Right ventricle myocardium inferior (tissue), 1 donor: ENCODE data around the gene DSC2. TPM values are rescaled to one million over a fixed set of nuclear protein-coding genes. Genes with fewer than 3 reads are reported as not detected.

Source experiments
- ATAC-seq: fragments of 200-7000 bp; cut with Tn5 transposase; one replicate; pipeline ENCODE4 v1.9.1; 2020; ENCODE audit warnings: mild to moderate bottlenecking, moderate library complexity
- DNase-seq: peaks from one replicate; pipeline ENCODE4 v3.0.0; 2021; ENCODE audit errors: missing footprints
- intact Hi-C: fragments of 100-400 bp; cut with DNase I; formaldehyde crosslinking; loops from one replicate; pipeline ENCODE4 v1.11.0; 2022
- total RNA-seq: library from RNA; stranded (reverse); fragmentation: NEBNext Ultra II Directional; extraction: Animal tissue kit (Norgen Biotek cat#: 25700); gene quantifications from one replicate; pipeline ENCODE4 v1.2.1, GENCODE V29; 2021
- donor health status: DM: no; HTN: yes; CAD: no; lungs with severe emphysema.

Gene DSC2
- total RNA-seq, 1 donor from 2014 or later, result 26.0 TPM

DNA sequence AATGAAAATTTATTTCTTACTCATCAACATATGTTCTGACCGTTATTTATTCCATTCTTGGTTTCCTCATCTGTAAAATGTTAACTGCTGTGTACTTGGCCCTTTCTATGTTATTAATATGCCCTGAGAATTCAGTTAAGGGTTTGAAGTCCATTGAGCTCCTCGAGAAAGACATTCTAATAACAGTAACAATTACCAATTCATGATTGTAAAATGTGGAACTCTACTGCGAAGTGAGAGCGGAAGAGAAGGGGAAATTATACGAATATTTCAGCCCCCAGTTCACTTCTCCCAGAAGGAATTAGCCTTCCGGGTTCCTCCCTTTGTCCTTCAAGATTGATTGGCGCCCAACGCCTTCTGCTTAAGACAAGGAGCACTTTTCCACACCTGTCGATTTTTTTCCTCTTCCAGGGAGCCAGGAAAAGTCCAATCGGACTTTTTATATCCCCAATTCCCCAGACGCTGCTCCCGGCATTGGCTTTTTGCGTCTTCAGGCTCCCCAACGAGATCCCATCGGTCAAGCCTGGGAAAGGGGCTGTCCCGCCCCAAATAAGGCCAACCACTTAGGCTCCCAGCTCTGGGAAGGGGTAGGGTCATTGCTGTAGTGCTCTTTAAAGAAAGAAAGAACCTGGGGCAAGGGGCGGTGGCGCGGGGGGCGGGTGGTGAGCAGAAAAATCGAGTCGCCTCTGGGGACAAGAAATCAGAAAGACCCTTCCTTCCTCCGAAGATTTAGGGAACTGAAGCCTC is 1.6 kb downstream of the DSC2 start:
- intact Hi-C loops, result loop anchor here (2.0 to 5.0 kb wide), 5 partner anchors 107 to 397 kb away; partner anchors contain the start of gene DSG2
- peak; percentile 53 for ATAC-seq
- DNase-seq, result peak; percentile 65

DNA sequence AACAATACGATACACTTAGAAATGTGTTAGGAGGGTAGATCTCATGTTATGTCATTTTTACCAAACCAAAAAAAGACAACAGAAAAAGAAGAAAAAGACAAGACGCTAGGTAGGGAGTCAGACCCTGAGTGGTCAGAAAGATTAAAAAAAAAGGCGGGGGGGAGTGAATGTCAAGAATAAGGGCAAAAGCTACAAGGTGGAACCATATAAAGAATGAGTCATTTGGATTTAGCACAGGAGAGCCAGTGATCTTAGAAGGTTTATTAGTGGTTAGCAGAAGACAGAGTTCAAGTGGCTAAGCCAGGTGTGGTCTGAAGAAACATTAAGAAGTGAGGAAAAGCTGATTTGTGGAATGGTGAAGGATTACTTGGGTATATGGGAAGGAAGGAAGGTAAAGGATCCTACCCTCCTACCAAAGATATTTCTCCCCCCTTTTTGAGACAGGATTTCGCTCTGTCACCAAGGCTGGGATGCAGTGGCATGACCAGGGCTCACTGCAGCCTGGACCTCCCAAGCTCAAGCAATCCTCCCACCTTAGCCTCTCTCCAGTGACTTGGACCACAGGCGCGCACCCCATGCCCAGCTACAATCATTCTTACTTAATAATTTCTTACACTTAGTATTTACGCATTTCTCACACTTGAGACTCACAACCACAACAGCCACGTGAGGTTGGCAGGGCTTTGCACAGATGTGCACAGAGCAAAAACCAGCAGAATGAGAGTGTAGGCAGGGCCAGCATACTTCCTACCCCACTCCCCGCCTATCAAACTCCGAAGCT is 2.6 kb downstream of the DSC2 start:
- DNase-seq, result no peak
- ATAC-seq, result no peak
- intact Hi-C loops, result loop anchor here (2.0 to 5.0 kb wide), 5 partner anchors 108 to 398 kb away; partner anchors contain the start of gene DSG2

DNA sequence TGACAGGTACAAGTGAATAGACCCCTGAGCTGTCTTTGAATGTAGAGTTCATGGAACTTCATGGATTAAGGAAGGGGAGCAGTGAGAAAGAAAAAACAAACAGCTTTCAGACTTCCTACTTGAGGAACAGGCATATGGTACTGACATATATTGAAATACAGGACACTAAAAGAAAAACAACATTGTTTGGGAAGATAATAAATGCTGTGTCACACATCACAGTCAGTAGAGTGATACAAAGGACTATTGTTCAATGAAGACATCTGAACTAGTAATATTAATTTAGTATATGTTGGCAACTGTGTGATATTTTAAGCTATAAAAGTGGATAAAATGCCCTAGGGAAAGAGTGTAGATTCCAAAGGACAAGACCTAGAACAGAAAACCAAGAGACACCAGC is 3.3 kb downstream of the DSC2 start:
- ATAC-seq, result no peak
- no peak for DNase-seq
- intact Hi-C loops, result no loop called here

DNA sequence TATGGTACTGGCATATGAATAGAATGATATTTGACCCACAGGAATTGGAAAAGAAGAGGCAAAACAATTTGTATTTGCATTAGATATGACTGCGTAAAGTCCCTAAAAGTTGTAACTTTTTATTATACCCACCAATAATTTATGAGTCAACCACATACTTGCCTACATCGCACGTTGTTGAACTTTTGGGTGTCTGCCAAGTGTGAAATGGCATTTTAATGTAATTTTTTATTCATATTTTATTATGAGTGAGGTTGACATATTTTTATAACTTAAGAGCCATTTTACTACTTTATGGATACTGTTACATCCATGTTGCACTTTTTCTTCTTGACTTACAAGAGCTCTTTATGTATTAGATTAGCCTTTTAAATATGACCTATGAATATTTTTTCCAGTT is 4.6 kb downstream of the DSC2 start:
- ATAC-seq, result no peak
- intact Hi-C loops, result no loop called here
- DNase-seq, result no peak

DNA sequence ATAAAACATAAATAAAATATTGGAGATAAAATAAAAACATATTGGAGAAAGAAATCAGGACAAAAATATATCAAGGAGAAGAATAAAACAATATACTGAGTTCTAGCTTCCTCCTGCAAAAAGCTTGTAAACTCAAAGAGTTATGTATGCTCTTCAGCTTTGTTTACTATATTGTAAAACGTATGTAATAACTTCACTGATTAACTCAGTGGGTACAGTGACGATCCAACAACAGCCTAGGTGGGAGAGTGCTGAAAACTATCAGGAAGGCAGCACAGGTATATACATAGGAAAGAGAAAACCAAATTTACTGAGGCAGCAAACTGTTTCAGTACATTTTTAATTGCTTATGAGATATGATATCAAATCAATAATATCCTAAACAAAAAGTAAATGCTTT is 8.3 kb downstream of the DSC2 start:
- DNase-seq, result no peak
- intact Hi-C loops, result no loop called here

DNA sequence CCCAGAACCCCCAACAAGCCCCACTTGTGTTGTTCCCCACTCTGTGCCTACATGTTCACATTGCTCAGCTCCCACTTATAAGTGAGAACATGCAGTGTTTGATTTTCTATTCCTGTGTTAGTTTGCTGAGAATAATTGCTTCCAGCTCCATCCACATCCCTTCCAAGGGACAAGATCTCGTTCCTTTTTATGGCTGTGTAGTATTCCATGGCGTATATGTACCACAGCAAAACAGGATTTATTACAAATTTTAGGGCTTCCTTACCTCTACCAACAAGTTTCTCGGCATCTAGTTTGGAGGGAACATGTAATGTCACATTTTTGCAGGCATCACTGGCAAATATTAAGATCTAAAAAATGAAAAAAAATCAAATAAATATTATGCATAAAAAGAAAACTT is 8.9 kb downstream of the DSC2 start:
- intact Hi-C loops, result no loop called here
- no peak for ATAC-seq
- DNase-seq, result no peak

More for the DNA sequence above, 8.3 kb downstream of the DSC2 start:
- ATAC-seq, result no peak

DNA sequence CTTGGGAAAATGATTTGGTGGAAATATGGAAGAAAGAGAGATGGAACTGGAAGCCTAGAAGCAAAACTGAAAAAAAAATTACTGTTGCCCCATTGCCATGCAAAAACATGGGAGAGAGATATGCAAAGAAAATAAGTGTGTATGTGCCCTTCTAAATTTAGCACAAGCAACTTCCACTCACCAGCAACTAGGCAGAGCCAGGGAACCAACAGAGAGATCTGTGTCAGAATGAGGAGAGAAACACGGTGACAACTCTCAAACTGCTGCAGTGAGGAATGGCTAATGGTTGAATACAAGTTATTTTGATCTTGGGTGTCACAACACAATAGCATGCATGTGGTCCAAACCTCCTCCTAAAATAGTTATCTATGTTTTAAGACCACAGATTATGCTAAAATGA is 10.9 kb downstream of the DSC2 start:
- intact Hi-C loops, result no loop called here
- DNase-seq (no peak), ATAC-seq (peak; percentile 74)

DNA sequence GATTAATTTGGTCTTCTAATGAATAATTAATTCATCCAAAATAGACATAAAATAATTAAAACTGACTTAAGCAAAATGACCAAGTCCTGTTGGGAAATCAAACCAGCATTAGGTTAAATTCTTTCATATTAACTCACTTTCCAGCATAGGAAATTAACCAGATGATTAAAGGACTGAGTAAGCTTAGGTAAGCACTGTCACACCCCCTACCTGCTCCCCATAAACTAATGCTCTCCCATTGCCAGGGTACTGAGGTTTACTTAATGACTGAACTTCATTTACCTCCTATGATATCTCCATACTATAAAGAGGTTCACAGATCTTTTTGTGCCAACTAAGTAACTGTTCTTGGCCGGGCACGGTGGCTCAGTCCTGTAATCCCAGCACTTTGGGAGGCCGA is 13.7 kb downstream of the DSC2 start:
- ATAC-seq (no peak), DNase-seq (no peak)
- intact Hi-C loops, result no loop called here

DNA sequence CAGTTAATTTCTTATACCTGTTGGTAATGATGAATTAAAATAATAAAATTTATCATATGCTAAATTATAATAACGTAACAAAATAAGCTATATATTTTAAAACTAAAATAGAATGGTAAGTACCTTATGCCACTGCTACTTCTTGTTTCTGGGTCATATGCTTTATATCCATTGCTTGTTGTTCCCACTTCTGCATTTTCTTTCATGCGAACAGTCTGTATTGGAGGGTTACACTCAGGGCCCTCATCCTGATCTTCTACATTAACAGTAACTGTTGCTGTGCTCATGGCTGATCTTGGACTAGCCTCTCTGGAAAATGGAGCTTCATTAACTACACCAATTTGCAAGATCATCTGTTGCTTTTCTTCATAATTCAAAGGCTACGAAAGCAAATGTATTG is 22.2 kb downstream of the DSC2 start:
- intact Hi-C loops, result loop anchor here (10.0 kb wide), 1 partner anchor 65 kb away; no protein-coding TSS in a partner anchor
- DNase-seq, result no peak

DNA sequence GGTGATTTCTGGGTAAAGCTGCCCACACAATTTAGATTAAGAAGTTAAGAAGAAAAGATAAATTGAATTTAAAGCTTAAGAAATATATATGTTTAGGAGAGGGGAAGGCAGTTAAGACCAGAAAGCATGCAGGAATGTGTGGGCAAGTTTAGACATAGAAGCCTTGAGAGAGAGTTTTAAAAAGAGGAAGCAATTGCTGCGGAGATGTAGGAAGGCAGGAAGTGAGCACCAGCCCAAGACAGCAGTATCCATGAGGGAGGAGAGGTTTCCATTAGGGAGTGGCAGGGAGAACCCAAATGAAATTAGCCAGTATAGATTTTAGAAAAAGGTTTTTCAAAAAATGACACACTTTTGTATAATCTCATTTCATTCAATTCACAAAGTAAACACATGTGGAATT is 24.3 kb downstream of the DSC2 start:
- no peak for ATAC-seq
- intact Hi-C loops, result loop anchor here (10.0 kb wide), 1 partner anchor 67 kb away; no protein-coding TSS in a partner anchor

More for the DNA sequence above, 22.2 kb downstream of the DSC2 start:
- ATAC-seq, result no peak

DNA sequence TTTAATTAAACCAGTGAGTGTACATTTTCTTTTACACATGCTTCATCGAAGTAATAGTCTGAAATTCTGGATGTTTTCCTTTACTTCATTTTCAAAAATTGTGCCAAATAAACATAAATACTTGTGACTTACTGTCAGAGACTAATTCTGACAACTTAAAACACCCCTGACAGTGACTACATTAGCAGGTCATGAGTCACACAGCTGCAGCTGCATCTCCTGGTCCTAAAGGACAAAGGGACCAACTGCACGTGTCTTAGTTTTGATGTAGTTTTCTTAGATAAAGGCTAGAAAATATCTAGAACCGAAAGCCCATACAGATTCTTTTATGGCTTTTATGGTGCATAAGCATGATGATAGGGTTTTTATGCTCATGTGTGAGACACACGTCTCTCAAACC is 30.0 kb downstream of the DSC2 start:
- no peak for ATAC-seq
- no peak for DNase-seq
- intact Hi-C loops, result loop anchor here (10.0 kb wide), 1 partner anchor 73 kb away; no protein-coding TSS in a partner anchor

More for the DNA sequence above, 24.3 kb downstream of the DSC2 start:
- DNase-seq, result no peak

DNA sequence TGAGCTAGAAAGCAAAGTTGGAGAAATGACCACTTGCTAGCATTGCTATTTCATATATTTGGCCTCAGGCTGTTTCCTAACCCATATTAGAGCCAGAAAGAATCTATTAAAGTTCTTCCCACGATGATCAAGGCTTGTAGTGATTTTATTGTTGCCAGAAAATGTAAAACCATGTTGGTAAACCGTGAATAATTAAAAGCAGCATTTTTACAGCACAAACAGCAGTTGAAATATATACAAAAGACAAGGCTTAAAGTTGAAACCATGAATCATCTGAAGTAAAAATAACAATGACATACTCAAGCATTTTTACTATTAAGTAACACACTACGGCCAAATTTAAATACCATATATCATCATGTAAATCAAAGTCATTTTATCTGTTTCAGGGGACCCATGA is 32.0 kb downstream of the DSC2 start:
- intact Hi-C loops, result loop anchor here (10.0 kb wide), 1 partner anchor 75 kb away; no protein-coding TSS in a partner anchor
- no peak for DNase-seq

DNA sequence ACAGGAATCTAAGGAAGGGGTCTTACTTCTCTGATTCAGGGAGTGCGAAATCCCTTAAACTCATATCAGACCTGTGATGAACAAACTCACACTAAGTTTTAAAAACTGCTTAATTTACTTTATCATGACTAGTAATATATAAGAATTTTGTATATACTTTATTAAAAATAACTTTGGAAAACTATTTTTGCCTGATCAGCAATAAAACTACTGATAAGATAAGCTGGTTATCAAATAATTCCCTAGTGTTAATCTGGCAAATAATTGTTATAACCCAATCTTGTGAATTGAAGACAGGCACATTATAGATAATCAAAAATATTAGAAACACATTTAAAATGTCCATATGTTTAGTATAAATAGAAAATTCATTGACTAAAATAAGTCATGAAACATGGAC is 36.0 kb downstream of the DSC2 start:
- DNase-seq (no peak), ATAC-seq (no peak)
- intact Hi-C loops, result no loop called here

More for the DNA sequence above, 32.0 kb downstream of the DSC2 start:
- ATAC-seq, result no peak

DNA sequence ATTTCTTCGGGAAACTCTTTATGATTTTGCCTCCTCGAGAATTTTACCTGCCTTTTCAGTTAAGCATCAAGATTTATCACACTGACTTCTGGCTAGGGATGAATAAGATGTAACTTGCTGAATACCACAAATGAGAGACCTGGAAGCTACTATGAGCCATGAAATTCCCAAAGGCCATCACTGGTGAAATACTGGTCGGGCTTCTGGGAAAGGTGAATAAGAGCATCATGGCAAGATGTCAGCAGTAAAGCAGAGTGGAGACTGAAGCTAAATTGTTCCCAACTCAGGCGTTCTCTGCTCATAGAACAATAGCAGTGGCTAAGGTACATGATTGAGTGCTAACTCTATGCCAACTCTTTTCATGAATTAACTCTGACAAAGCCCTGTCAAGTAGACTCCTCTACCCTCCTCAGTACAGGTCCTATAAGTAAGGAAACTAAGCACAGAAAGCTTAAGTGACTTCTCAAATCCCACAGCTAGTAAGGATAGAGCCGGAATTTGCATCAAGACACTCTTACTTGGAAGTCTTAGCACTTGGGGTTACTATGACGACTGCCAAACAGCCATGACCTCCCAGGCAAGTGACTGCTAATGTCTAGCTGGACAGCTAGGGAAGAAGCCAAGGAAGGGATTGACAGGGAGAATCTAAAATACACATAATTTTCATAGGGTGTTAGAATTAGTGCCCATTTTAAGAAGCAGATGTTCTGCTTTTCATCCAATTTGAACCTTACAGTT is 37.0 kb downstream of the DSC2 start:
- DNase-seq (no peak), ATAC-seq (no peak)
- intact Hi-C loops, result no loop called here

DNA sequence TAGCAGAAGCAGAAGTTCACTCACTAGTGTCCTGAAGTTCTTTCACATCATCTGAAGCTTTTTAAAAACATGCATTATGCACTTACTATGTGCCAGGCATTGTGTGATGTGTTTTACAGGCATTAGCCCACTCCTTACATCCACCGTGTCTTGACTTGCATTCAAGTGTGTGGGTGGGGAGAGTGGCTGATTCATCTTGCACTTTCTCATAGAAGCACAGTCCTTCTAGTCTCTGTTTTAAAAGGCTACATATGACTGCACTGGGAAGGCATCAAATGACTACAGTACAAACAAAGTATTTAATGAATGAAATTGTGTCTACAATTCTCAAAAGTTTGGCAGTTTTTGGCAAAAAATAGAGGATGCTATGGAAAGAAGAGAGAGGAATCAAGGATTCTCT is 38.1 kb downstream of the DSC2 start:
- DNase-seq (no peak), ATAC-seq (no peak)
- intact Hi-C loops, result no loop called here

DNA sequence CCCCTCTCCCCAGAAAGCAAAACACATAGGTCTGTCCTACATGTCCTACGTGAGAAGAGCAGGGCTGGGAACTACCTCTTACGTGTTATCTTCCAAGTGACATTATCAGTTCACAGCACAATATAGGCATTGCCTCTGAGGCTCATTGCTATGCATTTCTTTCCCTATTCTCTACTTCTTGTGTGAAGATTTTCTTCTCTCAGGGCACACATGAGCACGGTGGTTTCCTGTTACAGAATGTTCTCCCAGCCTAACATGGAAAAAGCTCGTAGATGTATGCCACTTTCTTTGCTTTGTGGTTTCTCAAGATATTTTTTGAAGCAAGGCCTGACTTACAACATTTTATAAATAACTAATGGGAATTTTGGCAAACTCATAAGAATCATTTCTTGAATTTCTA is 40.3 kb downstream of the DSC2 start:
- no peak for ATAC-seq
- no peak for DNase-seq
- intact Hi-C loops, result no loop called here

DNA sequence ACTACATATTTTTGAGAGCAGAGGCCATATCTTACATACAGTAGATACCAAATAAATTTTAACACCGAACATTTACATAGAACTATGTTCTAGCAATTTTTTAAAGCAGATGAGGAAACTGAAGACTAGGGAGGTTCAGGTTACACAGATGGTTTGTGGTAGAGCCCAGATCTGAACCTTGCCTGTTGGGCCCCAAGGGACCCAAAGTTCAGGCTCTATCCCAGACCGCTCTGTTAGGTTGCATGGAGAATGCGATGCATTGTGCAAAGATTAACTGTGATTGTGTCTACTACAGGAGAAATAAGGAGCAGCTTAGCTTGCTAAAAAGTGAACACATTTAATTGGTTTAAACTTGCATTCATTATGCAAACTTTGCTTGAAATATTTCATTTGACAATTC is 43.3 kb downstream of the DSC2 start:
- intact Hi-C loops, result no loop called here
- no peak for ATAC-seq
- no peak for DNase-seq

DNA sequence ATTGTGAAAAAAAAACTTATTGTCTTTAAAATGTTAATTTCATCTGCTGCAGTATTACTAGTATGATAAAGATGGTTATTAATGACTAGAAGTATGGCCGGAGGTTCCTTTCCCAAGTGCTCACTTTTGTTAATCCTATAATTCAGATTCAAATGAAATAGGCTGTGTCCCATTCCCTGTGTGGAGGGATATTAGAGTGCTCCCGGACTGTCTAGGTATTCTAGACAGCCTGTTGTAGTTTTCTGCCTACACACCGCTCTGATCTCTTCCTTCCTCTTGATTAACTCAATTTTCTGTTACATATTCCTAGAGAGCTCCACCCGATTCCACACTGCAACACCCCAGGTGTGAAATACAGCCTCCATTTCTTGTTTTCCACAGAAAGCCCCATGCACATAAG is 44.3 kb downstream of the DSC2 start:
- DNase-seq (no peak), ATAC-seq (no peak)
- intact Hi-C loops, result no loop called here

DNA sequence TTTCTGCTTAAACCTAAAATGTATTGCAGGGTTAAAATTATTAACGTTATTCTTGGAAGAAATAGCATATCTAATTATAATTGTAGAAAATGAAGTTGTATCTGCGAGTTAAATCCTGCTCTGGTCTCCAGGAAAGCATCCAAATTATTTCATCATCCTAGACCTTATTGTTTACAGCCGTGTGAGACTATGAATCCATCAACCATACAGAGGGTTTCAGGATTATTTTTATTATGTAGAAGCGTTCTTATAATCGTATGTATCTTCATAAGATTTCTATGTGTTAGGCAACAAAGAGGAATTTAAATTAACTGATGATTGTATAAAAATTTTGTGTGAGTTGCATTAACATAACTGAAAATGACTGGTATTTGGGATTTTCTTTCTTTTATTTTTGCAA is 45.2 kb downstream of the DSC2 start:
- ATAC-seq, result no peak
- no peak for DNase-seq
- intact Hi-C loops, result no loop called here
